LNCAP (cell line): ENCODE measurements around the gene DNAL4.

Source experiments
- CTCF ChIP-seq: fragments of 450-650 bp; IDR thresholded peaks from 2 replicates; pipeline ENCODE4 v1.5.1; 2017; ENCODE audit warnings: mild to moderate bottlenecking

DNAL4 gene

DNA sequence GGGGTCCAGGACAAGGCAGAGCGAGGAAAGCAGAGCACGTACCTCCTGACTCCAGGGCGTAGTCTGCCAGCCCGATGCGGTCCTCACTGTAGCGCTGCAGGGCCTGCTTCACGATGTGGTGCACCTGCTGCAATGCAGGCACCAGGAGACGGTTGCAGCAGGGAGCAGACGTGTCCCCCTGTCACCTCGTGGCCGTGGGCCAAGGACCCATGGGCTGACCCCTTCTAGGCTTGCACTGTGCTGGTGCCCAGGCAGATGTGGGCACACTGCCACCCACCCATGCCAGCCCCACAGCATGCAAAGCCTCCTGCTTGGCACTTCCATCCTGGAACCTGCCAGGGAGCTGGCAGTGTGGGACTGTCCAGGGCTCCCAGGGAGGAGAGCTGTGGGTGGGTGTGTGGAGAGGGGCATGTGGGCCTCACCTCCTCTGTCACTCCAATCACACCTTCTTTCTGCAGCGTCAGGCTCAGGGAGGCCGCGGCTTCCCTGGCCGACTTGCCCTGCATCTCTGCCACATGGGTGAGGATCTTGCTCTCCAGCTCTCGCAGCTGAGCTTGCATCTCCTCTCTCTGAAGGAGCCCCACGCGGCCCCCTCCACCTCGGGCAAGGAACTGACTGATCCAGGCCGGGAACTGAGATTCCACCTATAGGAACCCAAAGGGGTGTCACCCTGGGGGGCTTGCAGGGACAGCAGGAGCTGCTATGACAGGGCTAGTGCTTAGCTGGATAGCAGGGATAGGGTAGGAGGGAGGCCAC, 54.5 kb downstream of the DNAL4 start:
- TF ChIP-seq CTCF, result no peak

DNA sequence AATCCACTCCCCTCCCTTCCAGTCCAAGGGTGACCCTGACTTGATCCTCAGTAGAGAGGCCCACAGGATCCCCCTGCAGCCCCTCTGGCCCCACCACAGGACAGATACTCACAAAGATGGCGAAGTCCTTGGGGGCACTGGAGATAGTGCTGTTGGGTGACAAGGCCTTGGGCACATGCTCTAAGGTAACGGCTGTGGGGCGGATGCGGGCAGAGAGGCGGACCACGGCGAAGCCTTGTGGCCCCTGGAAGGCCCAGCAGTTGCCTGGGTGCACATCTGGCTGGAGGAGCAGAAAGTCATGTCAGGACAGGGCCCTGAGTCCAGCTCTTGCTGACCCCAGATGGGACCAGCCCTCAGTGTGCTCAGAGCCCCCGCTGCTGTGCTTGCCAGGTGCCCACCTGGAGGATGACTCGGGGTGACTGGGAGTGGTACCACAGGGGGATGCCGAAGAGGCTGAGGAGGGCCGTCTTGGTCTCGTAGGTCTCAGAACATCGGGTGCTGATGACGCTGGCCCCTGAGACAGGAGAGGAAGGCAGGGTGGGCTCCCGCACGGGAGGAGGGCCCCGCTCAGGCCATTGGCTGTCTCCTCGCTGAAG, 55.4 kb downstream of the DNAL4 start:
- TF ChIP-seq CTCF, result no peak

- TF ChIP-seq CTCF, result no peak
Observed at GRCh38 chr22:38737302-38738060, 56.5 kb downstream of the DNAL4 start.

- TF ChIP-seq CTCF, result no peak
Observed at GRCh38 chr22:38736257-38736570, 57.7 kb downstream of the DNAL4 start.

DNA sequence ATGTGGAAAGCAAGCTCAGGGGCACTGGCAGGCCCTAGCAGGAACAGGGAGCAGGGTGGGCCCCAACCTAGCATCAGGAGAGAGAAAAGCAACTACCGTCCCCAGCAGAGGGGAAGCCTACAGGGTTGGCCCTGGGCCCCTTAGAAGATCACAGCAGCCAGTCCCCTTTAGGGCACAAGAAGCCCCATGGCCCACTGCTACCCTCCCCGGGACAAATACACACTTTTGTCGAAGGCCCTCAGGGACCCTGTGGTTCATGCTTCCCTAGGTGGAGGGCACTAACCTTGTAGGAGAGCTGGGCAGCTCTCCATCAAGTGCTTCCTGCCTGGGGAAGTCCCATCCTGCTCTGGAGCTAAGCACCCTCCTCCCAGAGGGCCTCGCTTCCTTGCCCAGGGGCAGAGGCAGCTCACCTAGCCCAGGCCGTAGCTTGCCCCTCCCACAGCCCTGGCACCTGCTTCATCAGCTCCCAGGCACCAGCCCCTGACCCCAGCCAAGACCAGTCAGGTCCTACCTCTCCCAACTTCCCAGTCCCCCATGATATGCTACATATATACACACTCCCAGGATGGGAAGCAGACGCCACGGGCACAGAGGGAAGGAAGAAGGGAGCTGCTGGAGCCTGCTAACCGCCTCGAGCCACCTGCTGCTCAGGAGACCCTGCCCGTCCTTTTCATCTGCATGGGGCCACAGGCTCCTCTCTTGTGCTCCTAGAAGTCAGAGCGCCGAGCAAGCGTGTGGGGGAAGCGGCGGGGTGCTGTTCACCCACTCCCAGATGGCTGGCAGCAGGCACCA, 58.3 kb downstream of the DNAL4 start:
- TF ChIP-seq CTCF, result no peak

DNA sequence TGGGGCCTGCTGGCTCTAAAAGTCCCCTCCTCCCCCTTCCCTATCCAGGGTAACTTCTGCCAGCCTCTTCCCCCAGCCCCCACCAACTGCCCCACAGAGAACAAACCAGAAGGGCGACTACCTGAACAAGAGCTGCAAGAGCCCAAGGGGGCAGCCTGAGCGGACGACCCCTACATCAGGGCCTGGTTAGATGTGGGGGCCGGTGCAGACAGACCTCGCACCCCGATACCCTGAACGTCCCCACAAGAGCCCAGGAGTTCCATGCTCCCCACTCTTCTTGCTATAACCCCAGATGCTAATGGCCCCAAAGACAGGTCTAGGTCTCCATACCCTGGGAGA, 58.8 kb downstream of the DNAL4 start:
- TF ChIP-seq CTCF, result no peak

DNA sequence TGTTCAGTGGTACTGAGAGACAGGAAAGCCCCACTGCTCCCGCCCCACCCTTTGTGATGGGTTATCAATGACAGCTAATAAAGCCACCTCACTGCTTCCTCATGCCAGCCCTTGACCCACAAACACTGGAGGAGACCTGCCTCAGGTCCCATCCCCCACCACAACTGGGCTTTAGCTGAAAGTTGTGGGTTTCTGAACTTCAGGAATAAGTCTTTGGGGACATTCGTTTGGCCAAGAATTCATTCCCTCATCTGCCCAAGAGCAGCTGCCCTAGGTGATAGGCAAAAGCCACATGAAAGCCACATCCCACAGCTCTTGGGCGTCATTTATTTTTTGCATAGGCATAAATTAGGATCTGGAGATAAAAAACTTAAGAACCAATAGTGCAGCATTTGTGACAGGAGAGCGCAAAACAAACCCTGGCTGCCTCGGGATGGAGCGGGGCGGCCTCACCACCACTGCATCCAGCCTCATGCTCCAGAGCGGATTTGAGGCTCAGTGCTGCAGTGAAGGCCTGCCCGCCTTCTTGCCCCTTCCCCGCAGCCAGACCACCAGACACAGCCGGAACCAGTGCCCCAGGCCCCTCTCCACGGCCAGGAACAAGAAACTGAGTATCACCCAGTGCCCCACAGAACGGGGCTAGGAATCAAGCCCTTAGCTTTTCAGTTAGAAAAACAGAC, 59.4 kb downstream of the DNAL4 start:
- no peak for TF ChIP-seq CTCF
